Ovary (tissue), 9 donors: ENCODE measurements around the gene MYO3A. TPM values are rescaled to one million over a fixed set of nuclear protein-coding genes. Genes with fewer than 3 reads are reported as not detected.

Experiments used
- DNase-seq, 5 donors: peaks; one replicate each; pipeline ENCODE4 v3.0.0-alpha.2; 2019 to 2020
- H3K27ac ChIP-seq, 2 donors: fragments of 200-600 bp; one replicate each; pipeline versions ENCODE4 v1.5.1 to v1.8.0; 2019 to 2022
- H3K27me3 ChIP-seq: fragments of 200-600 bp; one replicate; pipeline ENCODE4 v1.8.0; 2022
- H3K36me3 ChIP-seq: fragments of 200-600 bp; sonication (generic); one replicate; pipeline ENCODE4 v1.5.1; 2019
- H3K4me1 ChIP-seq: one replicate; pipeline ENCODE4 v1.8.1; 2013; ENCODE audit warnings: mild to moderate bottlenecking, moderate library complexity; ENCODE audit not compliant: insufficient read depth
- H3K4me3 ChIP-seq: fragments of 200-600 bp; sonication (generic); one replicate; pipeline ENCODE4 v1.5.1; 2017
- H3K9me3 ChIP-seq, 2 donors: fragments of 200-600 bp in 1 of 2; sonication (generic) in 1 of 2; one replicate each; pipeline versions ENCODE4 v1.5.1 to v1.8.1; 2013 to 2019; ENCODE audit warnings: mild to moderate bottlenecking in 1 of 2, moderate library complexity in 1 of 2
- EP300 ChIP-seq: sonication (generic); formaldehyde crosslinking; IDR thresholded peaks from one replicate; pipeline ENCODE4 v1.6.1; 2017; ENCODE audit warnings: antibody characterized with exemption
- POLR2A ChIP-seq: fragments of 450-650 bp; IDR thresholded peaks from one replicate; pipeline ENCODE4 v1.6.1; 2017; ENCODE audit warnings: antibody characterized with exemption, mild to moderate bottlenecking, moderate library complexity
- WGBS, 3 donors: extraction: QIAGEN DNeasy Blood & Tissue Kit in 1 of 3; methylation state at CpG; one replicate each; pipeline versions ENCODE4 v1.1.5 to v1.1.7; 2013 to 2017; 5-methylcytosine and 5-hydroxymethylcytosine counted together
- intact Hi-C, 4 donors: fragments of 100-400 bp; cut with DNase I; formaldehyde crosslinking; loops; one replicate each; pipeline versions ENCODE4 v1.11.0 to v1.15.1; 2022 to 2023
- polyA plus RNA-seq, 2 donors: library from polyadenylated mRNA; stranded (reverse); fragments of 200-250 nt in 1 of 2; fragments of 350-450 nt in 1 of 2; fragmentation: Illumina TruSeq in 1 of 2; extraction: RNeasy Lipid Tissue Mini Kit (QIAGEN cat#74804) in 1 of 2; gene quantifications; one replicate each; pipeline ENCODE4 v1.2.3, GENCODE V29; 2013 to 2014
- total RNA-seq, 7 donors: library from RNA; depleted of rRNA in 2 of 7; stranded (reverse); fragments of >200 nt in 2 of 7; fragmentation: NEBNext Ultra II Directional in 3 of 7; extraction: Animal tissue kit (Norgen Biotek cat#: 25700) in 3 of 7; gene quantifications; one replicate each; pipeline versions ENCODE4 v1.1.0 to v1.2.4, GENCODE V29; 2016 to 2023
- TF ChIP-seq, protein P1 (sequence below), 3 donors: fragments of 450-650 bp in 2 of 3; fragments of 200-600 bp in 1 of 3; IDR thresholded peaks; one replicate each; pipeline versions ENCODE4 v1.5.1 to v1.8.0; 2016 to 2022; ENCODE audit warnings: antibody characterized with exemption in 3 of 3, mild to moderate bottlenecking in 1 of 3
- donor health status: DM: no; HTN: no; CAD: no; lungs with moderate emphysema.
- donor health status: DM: no; HTN: no; CAD: no.
- donor health status: Bipolar disorder and iron deficiency.
- donor health status: DM: yes; HTN: yes; CAD: no.
- donor health status: DM: no; HTN: no; CAD: no.
- donor health status: DM: yes; HTN: yes; CAD: no.

MYO3A gene
- total and polyA plus RNA-seq, 9 donors = 0.02 to 5.4 (median 0.15) TPM; not detected in 4

DNA sequence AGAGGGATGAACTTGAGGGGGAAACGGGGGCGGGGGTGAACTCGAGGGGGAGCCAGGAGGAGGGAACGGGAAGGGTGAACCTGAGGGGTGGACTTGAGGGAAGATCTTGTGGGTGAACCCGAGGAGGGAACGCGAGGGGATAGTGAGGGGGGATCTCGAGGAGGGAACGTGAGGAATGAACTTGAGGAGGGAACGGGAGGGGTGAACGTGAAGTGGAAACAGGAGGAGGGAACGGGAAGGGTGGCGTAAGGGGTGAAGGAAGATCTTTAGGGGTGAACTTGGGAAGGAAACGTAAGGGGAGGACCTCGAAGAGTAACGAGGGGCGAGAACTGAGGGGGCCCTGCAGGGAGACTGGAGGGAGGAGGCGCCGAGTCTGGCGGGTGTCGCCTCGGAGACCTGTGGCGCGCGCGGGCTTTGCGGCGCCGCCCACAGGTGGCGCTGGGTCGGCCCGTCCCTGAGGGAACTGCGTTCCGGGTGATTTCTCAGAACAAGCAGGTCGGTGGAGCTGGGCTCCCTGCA lies 651 bp downstream of the MYO3A start:
- TF ChIP-seq EP300 (no peak), POLR2A (no peak)
- TF ChIP-seq, protein P1, sequence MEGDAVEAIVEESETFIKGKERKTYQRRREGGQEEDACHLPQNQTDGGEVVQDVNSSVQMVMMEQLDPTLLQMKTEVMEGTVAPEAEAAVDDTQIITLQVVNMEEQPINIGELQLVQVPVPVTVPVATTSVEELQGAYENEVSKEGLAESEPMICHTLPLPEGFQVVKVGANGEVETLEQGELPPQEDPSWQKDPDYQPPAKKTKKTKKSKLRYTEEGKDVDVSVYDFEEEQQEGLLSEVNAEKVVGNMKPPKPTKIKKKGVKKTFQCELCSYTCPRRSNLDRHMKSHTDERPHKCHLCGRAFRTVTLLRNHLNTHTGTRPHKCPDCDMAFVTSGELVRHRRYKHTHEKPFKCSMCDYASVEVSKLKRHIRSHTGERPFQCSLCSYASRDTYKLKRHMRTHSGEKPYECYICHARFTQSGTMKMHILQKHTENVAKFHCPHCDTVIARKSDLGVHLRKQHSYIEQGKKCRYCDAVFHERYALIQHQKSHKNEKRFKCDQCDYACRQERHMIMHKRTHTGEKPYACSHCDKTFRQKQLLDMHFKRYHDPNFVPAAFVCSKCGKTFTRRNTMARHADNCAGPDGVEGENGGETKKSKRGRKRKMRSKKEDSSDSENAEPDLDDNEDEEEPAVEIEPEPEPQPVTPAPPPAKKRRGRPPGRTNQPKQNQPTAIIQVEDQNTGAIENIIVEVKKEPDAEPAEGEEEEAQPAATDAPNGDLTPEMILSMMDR (IDR thresholded peaks at IDR 0.05) = no peak
- H3K27ac ChIP-seq = no peak overlapping the region
- no peaks in the 10 kb centered on the region for H3K36me3 ChIP-seq
- intact Hi-C loops = no loop called here
- 0 to 1% (median 1%) methylated on average over 35 of the region's 35 CpGs for WGBS, 3 donors
- DNase-seq = no peak
- H3K27me3 ChIP-seq = no peaks in the 10 kb centered on the region
- no peaks in the 10 kb centered on the region for H3K4me1 ChIP-seq
- peaks cover 0 to 8% of the 10 kb centered on the region in 2 donors for H3K9me3 ChIP-seq
- no peak overlapping the region for H3K4me3 ChIP-seq

DNA sequence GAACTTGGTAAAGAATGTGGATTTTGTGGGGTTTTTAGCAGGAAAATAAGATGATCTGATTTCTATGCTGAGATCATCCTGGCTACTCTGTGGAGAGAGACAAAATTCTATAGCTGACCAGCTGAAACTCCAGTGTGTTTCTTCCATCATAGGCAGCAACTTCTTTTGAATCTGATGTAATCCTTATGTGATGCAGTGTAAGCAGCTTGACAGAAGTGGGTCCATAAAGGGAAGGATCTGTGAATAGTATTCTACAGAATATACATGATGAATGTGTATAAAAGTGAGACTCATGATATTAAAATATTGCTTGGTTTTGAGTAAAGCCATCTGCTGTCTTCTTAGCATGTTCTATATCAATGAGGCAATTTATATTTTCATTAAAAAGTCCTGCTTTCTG lies 4.4 kb downstream of the MYO3A start:
- Histone ChIP-seq H3K9me3 (peaks cover 0 to 8% of the 10 kb centered on the region in 2 donors), H3K4me3 (no peak overlapping the region), H3K27me3 (no peaks in the 10 kb centered on the region), H3K36me3 (no peaks in the 10 kb centered on the region), H3K27ac (no peak overlapping the region), H3K4me1 (no peaks in the 10 kb centered on the region)
- TF ChIP-seq, protein P1 (IDR thresholded peaks at IDR 0.05) = no peak
- TF ChIP-seq EP300 = no peak
- no peak for TF ChIP-seq POLR2A
- intact Hi-C loops = no loop called here
- no peak for DNase-seq

DNA sequence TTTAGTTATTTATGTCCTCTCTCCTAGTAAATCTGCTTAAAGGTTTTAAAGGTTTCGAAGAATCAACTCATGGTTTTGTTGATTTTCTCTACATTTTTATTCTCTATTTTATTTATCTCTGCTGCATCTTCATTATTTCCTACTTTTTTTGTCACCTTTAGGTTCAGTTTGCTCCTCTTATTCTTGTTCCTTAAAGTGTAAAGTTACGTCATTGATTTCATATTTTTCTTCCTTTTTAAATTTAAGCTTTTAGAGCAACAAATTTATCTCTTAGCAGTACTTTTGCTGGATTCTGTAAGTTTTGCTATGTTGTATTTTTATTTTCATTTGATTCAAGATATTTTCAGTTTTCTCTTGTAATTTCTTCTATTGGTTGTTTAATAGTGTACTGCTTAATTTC lies 10.7 kb downstream of the MYO3A start:
- no peak for TF ChIP-seq POLR2A
- TF ChIP-seq EP300 = no peak
- TF ChIP-seq, protein P1 (IDR thresholded peaks at IDR 0.05) = no peak
- H3K4me3 ChIP-seq = no peak overlapping the region
- 87 to 92% (median 90%) methylated on average over 2 of the region's 2 CpGs for WGBS, 3 donors

DNA sequence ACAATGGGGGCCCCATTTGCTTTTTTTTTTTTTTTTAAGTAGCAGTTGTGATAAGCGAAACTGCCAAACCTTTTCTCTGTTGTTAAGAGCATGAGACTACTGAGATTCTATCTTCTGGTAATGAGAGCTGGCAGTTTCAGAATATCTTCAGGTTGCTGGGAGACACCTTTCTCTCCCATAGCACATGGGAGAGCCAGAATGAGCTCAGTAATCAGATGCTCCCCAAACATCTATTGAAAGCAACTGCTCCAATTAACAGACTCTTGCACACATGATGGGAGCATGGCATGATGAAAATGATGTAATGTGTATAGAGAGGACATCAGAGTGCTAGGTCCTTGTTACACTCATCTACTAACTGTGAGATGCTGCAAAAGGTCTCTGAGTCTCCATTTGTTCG lies 18.8 kb downstream of the MYO3A start:
- WGBS, 3 donors = 49 to 77% (median 57%) methylated on average over 2 of the region's 2 CpGs

More for the DNA sequence above, 10.7 kb downstream of the MYO3A start:
- H3K4me1 ChIP-seq = no peaks in the 10 kb centered on the region
- no peaks in the 10 kb centered on the region for H3K36me3 ChIP-seq
- intact Hi-C loops = no loop called here
- H3K27ac ChIP-seq = no peak overlapping the region
- no peaks in the 10 kb centered on the region for H3K27me3 ChIP-seq
- DNase-seq = no peak
- H3K9me3 ChIP-seq = no peaks in the 10 kb centered on the region

More for the DNA sequence above, 18.8 kb downstream of the MYO3A start:
- Histone ChIP-seq H3K9me3 (no peaks in the 10 kb centered on the region), H3K27me3 (no peaks in the 10 kb centered on the region), H3K4me3 (no peak overlapping the region), H3K27ac (no peak overlapping the region), H3K4me1 (no peaks in the 10 kb centered on the region), H3K36me3 (no peaks in the 10 kb centered on the region)
- TF ChIP-seq, protein P1 (IDR thresholded peaks at IDR 0.05) = no peak
- no peak for TF ChIP-seq POLR2A
- TF ChIP-seq EP300 = no peak
- intact Hi-C loops = no loop called here
- DNase-seq = no peak
